HFF-Myc (cell line): ENCODE results near the gene ZMIZ1.

ENCODE experiments used
- DNase-seq: peaks from one replicate; pipeline ENCODE4 v3.0.0-alpha.2; 2011; ENCODE audit warnings: low read depth; ENCODE audit errors: extremely low read depth
- H3K4me3 ChIP-seq: replicated peaks from 2 replicates; pipeline ENCODE4 v1.5.1; 2011; ENCODE audit warnings: low read depth, mild to moderate bottlenecking, control low read depth, low read length
- CTCF ChIP-seq: IDR thresholded peaks from 2 replicates; pipeline ENCODE4 v1.5.1; 2012; ENCODE audit warnings: mild to moderate bottlenecking, low read depth, low read length, control low read depth; ENCODE audit errors: missing control alignments

ZMIZ1 gene

GRCh38 chr10:79155301-79156081 is 86.7 kb downstream of the ZMIZ1 start:
- no peak overlapping the region for H3K4me3 ChIP-seq
- no peak for TF ChIP-seq CTCF
- no peak for DNase-seq

GRCh38 chr10:79156334-79157274 is 87.8 kb downstream of the ZMIZ1 start:
- DNase-seq, result no peak
- no peak overlapping the region for H3K4me3 ChIP-seq
- TF ChIP-seq CTCF, result no peak

GRCh38 chr10:79158004-79158340 is 89.2 kb downstream of the ZMIZ1 start:
- DNase-seq, result no peak
- no peak for TF ChIP-seq CTCF
- H3K4me3 ChIP-seq, result no peak overlapping the region

GRCh38 chr10:79158402-79159097 is 89.8 kb downstream of the ZMIZ1 start:
- no peak for TF ChIP-seq CTCF
- DNase-seq, result no peak
- H3K4me3 ChIP-seq, result no peak overlapping the region

GRCh38 chr10:79159141-79159651 is 90.4 kb downstream of the ZMIZ1 start:
- no peak for DNase-seq
- H3K4me3 ChIP-seq, result no peak overlapping the region
- no peak for TF ChIP-seq CTCF

GRCh38 chr10:79159785-79160184 is 91.0 kb downstream of the ZMIZ1 start:
- TF ChIP-seq CTCF, result no peak
- DNase-seq, result no peak
- H3K4me3 ChIP-seq, result no peak overlapping the region
